Activated naive CD8-positive, alpha-beta T cell treated with anti-CD3 and anti-CD28 coated beads for 36 hours (primary cell): ENCODE data around the gene ABCC1. TPM values are rescaled to one million over a fixed set of nuclear protein-coding genes. Genes with fewer than 3 reads are reported as not detected.

Source experiments
- DNase-seq: peaks from one replicate; pipeline ENCODE4 v3.0.0; 2021
- H3K27ac Mint-ChIP-seq: one replicate; pipeline ENCODE4 v1.8.0; 2022; ENCODE audit warnings: mild to moderate bottlenecking, moderate library complexity, mixed read lengths
- H3K27me3 Mint-ChIP-seq: one replicate; pipeline ENCODE4 v1.8.0; 2022; ENCODE audit warnings: mild to moderate bottlenecking, mixed read lengths
- H3K36me3 Mint-ChIP-seq: one replicate; pipeline ENCODE4 v1.8.0; 2021; ENCODE audit warnings: mild to moderate bottlenecking, mixed read lengths
- H3K4me1 Mint-ChIP-seq: one replicate; pipeline ENCODE4 v1.8.0; 2021; ENCODE audit warnings: mixed read lengths
- H3K4me3 Mint-ChIP-seq: one replicate; pipeline ENCODE4 v1.8.0; 2022; ENCODE audit warnings: mild to moderate bottlenecking, moderate library complexity, mixed read lengths
- H3K9me3 Mint-ChIP-seq: one replicate; pipeline ENCODE4 v1.8.0; 2022; ENCODE audit warnings: mixed read lengths
- total RNA-seq, 2 experiments: library from RNA; stranded (reverse); gene quantifications; one replicate each; pipeline ENCODE4 v1.2.3, GENCODE V29; 2021

The ABCC1 gene
- total RNA-seq, 2 experiments from 2014 or later: 57.0 to 61.9 TPM

- no peak overlapping the region for H3K27ac Mint-ChIP-seq
These were observed 59.2 kb downstream of the ABCC1 start for GRCh38 chr16:16008666-16009065.

DNA sequence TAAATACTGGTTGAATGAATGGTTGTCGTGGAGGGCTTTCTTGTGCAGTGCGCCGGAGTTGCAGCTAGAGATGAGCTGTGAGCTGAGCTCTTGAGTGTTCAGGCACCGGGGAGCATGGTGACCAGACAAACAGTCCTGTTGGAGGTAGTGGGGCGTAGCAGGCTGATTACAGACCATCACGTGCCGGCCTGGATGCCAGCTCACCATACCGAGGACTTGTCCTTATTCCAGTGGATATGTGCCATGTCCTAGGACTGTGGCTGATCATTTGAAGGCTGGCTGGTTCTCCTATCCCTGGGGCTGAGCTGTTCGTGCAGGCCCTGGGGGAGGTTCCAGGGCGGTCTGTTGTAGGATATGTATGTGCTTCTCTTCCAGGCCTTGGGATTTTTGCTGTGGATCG is 60.0 kb downstream of the ABCC1 start:
- no peak overlapping the region for H3K27ac Mint-ChIP-seq
- H3K27me3 Mint-ChIP-seq: no peaks in the 10 kb centered on the region
- H3K4me1 Mint-ChIP-seq: peaks cover 16% of the 10 kb centered on the region
- peaks cover 4% of the 10 kb centered on the region for H3K9me3 Mint-ChIP-seq
- DNase-seq: no peak
- no peak overlapping the region for H3K4me3 Mint-ChIP-seq
- H3K36me3 Mint-ChIP-seq: peaks cover 47% of the 10 kb centered on the region

More at GRCh38 chr16:16008666-16009065, 59.2 kb downstream of the ABCC1 start:
- H3K9me3 Mint-ChIP-seq: peaks cover 4% of the 10 kb centered on the region
- H3K4me1 Mint-ChIP-seq: peaks cover 21% of the 10 kb centered on the region
- H3K4me3 Mint-ChIP-seq: no peak overlapping the region
- H3K27me3 Mint-ChIP-seq: no peaks in the 10 kb centered on the region
- no peak for DNase-seq
- peaks cover 51% of the 10 kb centered on the region for H3K36me3 Mint-ChIP-seq

- H3K27me3 Mint-ChIP-seq: no peaks in the 10 kb centered on the region
- no peak overlapping the region for H3K4me3 Mint-ChIP-seq
- peaks cover 1% of the 10 kb centered on the region for H3K9me3 Mint-ChIP-seq
- H3K4me1 Mint-ChIP-seq: peaks cover 16% of the 10 kb centered on the region
- H3K27ac Mint-ChIP-seq: no peak overlapping the region
- H3K36me3 Mint-ChIP-seq: peaks cover 42% of the 10 kb centered on the region
- DNase-seq: no peak
These were observed 60.8 kb downstream of the ABCC1 start for GRCh38 chr16:16010194-16010593.

GRCh38 chr16:16012144-16012543 is 62.7 kb downstream of the ABCC1 start:
- Mint-ChIP-seq H3K9me3 (no peaks in the 10 kb centered on the region), H3K36me3 (peaks cover 41% of the 10 kb centered on the region), H3K4me3 (no peak overlapping the region), H3K27ac (no peak overlapping the region), H3K27me3 (no peaks in the 10 kb centered on the region), H3K4me1 (peaks cover 12% of the 10 kb centered on the region)
- no peak for DNase-seq

DNA sequence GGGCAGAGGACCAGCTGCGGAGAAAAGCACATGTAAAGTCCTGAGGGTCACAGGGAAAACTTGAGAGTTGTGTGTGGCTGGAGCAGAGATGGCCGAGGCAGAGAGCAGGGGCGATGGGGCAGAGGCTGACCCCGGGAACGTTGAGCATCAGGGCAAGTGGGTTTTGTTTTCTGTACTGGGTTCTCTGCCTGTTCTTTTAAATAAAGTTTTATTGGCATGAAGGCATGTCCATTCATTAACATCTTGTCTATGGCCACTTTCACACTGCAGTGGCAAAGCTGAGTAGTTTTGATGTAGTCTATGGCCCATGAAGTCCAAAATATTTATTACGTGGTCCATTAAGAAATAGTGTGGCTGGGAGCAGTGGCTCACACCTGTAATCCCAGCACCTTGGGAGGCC is 64.4 kb downstream of the ABCC1 start:
- H3K9me3 Mint-ChIP-seq: no peaks in the 10 kb centered on the region
- H3K36me3 Mint-ChIP-seq: peaks cover 46% of the 10 kb centered on the region
- no peaks in the 10 kb centered on the region for H3K27me3 Mint-ChIP-seq
- H3K4me3 Mint-ChIP-seq: no peak overlapping the region
- H3K27ac Mint-ChIP-seq: no peak overlapping the region
- peaks cover 12% of the 10 kb centered on the region for H3K4me1 Mint-ChIP-seq
- DNase-seq: no peak

- Mint-ChIP-seq H3K4me3 (no peak overlapping the region), H3K4me1 (peaks cover 12% of the 10 kb centered on the region), H3K9me3 (no peaks in the 10 kb centered on the region), H3K27ac (no peak overlapping the region), H3K27me3 (no peaks in the 10 kb centered on the region), H3K36me3 (peaks cover 43% of the 10 kb centered on the region)
- DNase-seq: no peak
These were observed 65.2 kb downstream of the ABCC1 start for GRCh38 chr16:16014329-16015224.

DNA sequence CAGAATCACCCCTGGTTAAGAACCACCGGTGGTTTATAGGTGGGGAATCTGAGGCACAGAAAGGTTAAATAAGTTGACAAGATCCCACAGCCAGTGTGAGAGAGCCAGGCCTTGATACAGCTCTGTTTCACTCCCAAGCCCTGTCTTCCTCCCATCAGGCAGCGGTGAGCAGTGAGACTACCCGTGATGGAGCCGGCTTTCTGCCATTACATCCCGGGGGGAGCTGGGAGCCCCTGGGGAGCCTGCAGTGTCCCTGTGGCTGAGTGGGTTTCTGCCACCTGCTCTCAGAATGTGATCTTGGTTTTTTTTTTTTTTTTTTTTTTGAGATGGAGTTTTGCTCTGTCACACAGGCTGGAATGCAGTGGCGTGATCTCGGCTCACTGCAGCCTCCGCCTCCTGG is 66.4 kb downstream of the ABCC1 start:
- H3K9me3 Mint-ChIP-seq: no peaks in the 10 kb centered on the region
- no peak overlapping the region for H3K4me3 Mint-ChIP-seq
- peak overlapping the region; percentile 29 for H3K27ac Mint-ChIP-seq
- peaks cover 12% of the 10 kb centered on the region for H3K4me1 Mint-ChIP-seq
- DNase-seq: no peak
- no peaks in the 10 kb centered on the region for H3K27me3 Mint-ChIP-seq
- H3K36me3 Mint-ChIP-seq: peaks cover 39% of the 10 kb centered on the region

DNA sequence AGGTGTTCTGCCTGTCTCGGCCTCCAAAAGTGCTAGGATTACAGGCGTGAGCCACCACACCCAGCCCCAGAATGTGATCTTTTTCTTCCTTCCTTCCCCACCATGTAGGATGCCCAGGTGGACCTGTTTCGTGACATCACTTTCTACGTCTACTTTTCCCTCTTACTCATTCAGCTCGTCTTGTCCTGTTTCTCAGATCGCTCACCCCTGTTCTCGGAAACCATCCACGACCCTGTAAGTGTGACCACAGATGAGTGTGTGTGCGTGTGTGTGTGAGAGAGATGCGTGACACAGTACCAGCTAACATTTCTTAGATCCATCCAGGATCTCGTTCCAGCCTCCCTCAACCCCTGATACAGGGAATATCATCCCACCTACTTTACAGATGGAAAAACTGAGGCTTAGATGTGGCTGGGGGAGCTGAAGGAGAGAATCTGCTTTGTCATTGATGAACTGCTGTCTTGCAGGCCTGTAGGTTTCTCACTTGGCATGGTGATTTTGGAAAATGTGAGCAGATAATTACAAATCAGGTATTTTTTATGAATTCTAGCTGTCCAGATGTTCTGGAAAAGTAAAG is 67.1 kb downstream of the ABCC1 start:
- Mint-ChIP-seq H3K9me3 (no peaks in the 10 kb centered on the region), H3K4me1 (peaks cover 12% of the 10 kb centered on the region), H3K4me3 (no peak overlapping the region), H3K27me3 (no peaks in the 10 kb centered on the region), H3K36me3 (peaks cover 38% of the 10 kb centered on the region), H3K27ac (no peak overlapping the region)
- no peak for DNase-seq

DNA sequence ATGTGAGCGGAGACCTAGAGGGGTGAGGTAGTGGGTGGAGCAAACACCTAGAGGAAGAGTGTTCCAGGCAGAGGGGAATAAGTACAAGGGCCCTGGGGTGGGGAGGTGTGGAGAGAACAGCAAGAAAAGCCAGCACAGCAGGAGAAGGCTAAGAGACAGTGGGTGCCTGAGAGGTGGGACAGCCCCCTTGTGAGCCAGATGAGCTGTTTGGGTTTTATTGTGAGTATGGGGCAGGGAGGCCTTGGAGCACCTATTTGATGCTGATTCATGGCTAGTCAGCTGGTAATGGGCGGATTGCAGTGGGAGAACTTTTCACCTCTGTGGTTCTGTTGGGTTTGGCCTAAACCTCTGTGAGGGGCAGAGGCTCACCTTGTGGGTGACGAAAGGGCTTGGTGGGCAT is 68.4 kb downstream of the ABCC1 start:
- Mint-ChIP-seq H3K36me3 (peaks cover 38% of the 10 kb centered on the region), H3K4me3 (no peak overlapping the region), H3K4me1 (peaks cover 12% of the 10 kb centered on the region), H3K9me3 (no peaks in the 10 kb centered on the region), H3K27ac (peak overlapping the region; percentile 12), H3K27me3 (no peaks in the 10 kb centered on the region)
- no peak for DNase-seq

DNA sequence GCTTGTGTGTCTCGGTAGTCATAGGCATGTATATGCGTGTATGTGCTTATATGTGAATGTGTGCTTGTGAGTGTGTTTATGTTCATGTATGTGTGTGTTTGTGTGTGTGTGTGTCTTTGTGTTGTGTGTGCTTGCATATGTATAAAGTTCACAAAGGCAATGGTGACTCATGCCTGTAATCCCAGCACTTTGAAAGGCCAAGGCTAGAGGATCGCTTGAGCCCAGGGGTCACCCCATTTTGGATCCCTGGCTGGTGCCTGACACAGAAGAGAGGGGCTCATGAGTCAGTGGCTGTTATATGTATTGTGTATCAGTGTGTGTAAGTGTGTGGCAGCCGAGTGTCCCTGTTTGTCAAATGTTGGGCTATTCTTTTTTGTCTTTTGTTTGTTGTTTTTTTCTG is 69.3 kb downstream of the ABCC1 start:
- Mint-ChIP-seq H3K9me3 (no peaks in the 10 kb centered on the region), H3K27me3 (no peaks in the 10 kb centered on the region), H3K36me3 (peaks cover 43% of the 10 kb centered on the region), H3K4me1 (peaks cover 12% of the 10 kb centered on the region), H3K27ac (no peak overlapping the region), H3K4me3 (no peak overlapping the region)
- DNase-seq: no peak

- no peaks in the 10 kb centered on the region for H3K9me3 Mint-ChIP-seq
- H3K4me3 Mint-ChIP-seq: no peak overlapping the region
- peaks cover 44% of the 10 kb centered on the region for H3K36me3 Mint-ChIP-seq
- no peak for DNase-seq
- peaks cover 18% of the 10 kb centered on the region for H3K4me1 Mint-ChIP-seq
- H3K27me3 Mint-ChIP-seq: no peaks in the 10 kb centered on the region
- no peak overlapping the region for H3K27ac Mint-ChIP-seq
These were observed 70.1 kb downstream of the ABCC1 start for GRCh38 chr16:16019488-16019887.

DNA sequence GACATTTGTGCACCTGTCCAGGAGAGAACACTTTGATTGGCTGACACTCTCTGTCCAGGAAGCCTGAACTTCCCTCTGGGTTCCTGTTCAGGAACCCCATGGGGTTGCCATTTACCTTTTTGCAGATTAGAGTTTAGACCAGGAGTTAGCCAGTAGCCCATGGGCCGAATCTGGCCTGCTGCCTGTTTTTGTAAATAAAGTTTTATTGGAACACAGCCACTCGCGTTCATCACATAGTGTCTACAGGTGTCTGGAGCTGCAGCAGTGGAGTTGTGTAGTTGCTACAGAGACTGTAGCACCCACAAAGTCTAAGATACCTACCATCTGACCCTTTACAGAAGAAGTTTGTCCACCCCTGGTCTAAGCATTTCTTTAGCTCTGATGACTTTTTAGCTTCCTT is 70.9 kb downstream of the ABCC1 start:
- Mint-ChIP-seq H3K4me1 (peaks cover 26% of the 10 kb centered on the region), H3K27ac (no peak overlapping the region), H3K9me3 (no peaks in the 10 kb centered on the region), H3K4me3 (no peak overlapping the region), H3K27me3 (no peaks in the 10 kb centered on the region), H3K36me3 (peaks cover 52% of the 10 kb centered on the region)
- DNase-seq: no peak

DNA sequence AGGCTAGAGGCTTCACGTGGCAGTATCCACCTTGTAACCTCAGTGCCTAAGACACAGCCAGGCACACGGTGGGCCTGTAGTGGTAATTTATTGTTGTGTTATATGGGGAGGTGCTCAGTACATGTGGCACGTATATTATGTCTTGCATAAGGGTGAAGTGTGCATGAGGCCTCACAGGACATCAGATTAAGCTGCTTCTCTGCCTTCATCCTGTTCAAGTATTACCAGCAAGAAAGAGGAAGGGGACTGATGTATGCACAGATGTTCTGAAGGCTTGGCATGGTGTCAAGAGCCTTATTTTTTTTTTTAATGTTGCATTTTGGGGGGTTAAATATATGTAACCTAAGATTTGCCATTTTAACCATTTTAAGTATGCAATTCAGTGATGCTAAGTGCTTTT is 71.6 kb downstream of the ABCC1 start:
- H3K27ac Mint-ChIP-seq: no peak overlapping the region

GRCh38 chr16:16021646-16021987 is 72.2 kb downstream of the ABCC1 start:
- Mint-ChIP-seq H3K27ac (no peak overlapping the region), H3K4me1 (peaks cover 30% of the 10 kb centered on the region), H3K27me3 (no peaks in the 10 kb centered on the region), H3K9me3 (no peaks in the 10 kb centered on the region), H3K36me3 (peaks cover 49% of the 10 kb centered on the region), H3K4me3 (no peak overlapping the region)
- no peak for DNase-seq

More for the DNA sequence above, 71.6 kb downstream of the ABCC1 start:
- Mint-ChIP-seq H3K36me3 (peaks cover 53% of the 10 kb centered on the region), H3K9me3 (no peaks in the 10 kb centered on the region), H3K4me3 (no peak overlapping the region), H3K4me1 (peaks cover 33% of the 10 kb centered on the region), H3K27me3 (no peaks in the 10 kb centered on the region)
- DNase-seq: no peak

DNA sequence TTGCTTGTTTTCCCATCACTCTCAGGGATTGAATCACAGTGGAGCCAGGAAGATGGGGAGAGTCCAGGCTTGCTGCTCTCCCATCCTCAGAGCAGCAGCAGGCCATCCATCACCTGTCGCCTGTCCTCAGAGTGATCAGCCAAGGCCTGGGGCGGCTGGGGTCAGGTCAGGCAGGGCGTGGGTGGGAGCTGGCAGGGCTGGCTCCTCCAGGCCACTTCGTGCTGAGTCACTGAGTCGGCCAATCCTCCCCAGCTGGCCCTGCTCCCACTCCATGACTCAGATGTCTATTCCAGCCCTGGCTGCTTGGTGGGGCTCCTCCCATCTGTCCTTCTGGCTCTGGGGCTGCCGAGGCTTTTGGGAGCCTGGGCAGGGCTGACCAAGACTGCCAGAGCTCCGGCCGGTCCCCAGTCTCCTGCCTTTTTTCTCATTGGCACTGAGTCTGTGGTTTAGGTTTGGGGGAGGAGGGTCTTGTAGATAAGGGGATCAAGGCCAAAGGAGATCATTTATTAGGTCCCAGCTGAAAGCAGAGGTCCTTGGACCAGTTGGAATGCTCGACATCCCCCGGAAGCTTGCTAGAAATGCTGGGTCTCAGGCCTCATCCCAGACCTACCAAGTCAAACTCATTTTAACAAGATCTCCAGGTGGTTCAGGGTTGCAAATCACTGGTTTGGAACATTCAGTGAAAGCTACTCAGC is 72.7 kb downstream of the ABCC1 start:
- no peaks in the 10 kb centered on the region for H3K9me3 Mint-ChIP-seq
- H3K27me3 Mint-ChIP-seq: no peaks in the 10 kb centered on the region
- no peak for DNase-seq
- H3K27ac Mint-ChIP-seq: no peak overlapping the region
- no peak overlapping the region for H3K4me3 Mint-ChIP-seq
- H3K4me1 Mint-ChIP-seq: peaks cover 30% of the 10 kb centered on the region
- peaks cover 46% of the 10 kb centered on the region for H3K36me3 Mint-ChIP-seq
